HCT116 (cell line): ENCODE data around the gene APC2. TPM values are rescaled to one million over a fixed set of nuclear protein-coding genes. Genes with fewer than 3 reads are reported as not detected.

Experiments
- ATAC-seq: fragments of 200-7000 bp; cut with Tn5 transposase; 2 replicates; pipeline ENCODE4 v1.9.1; 2020; ENCODE audit warnings: mild to moderate bottlenecking, moderate library complexity
- BruUV-seq: library from RNA; stranded (reverse); fragments of 400-500 nt; replicated peaks from 2 replicates; lab custom pipeline; 2021; lab: Mats Ljungman, UMichigan
- CTCF ChIA-PET: fragments of 300-600 bp; sonication (Branson Sonifier 250); formaldehyde crosslinking; loops from one replicate; lab custom pipeline; 2021; ENCODE audit warnings: antibody characterized with exemption; lab: Charles Lee
- POLR2A ChIA-PET: fragments of 300-600, 350-600 bp; sonication (Branson Sonifier 250); formaldehyde crosslinking; loops from one replicate; lab custom pipeline; 2021; ENCODE audit warnings: antibody characterized with exemption; lab: Charles Lee
- RAD21 ChIA-PET, 2 experiments: fragments of 300-600 bp; sonication (Branson Sonifier 250); formaldehyde crosslinking; loops; one replicate each; lab custom pipeline; 2023; ENCODE audit warnings: low total read pairs in 2 of 2; ENCODE audit not compliant: uncharacterized antibody in 2 of 2, unreplicated experiment in 2 of 2, low non-redundant PET in 1 of 2; lab: Charles Lee
- DNase-seq: peaks from one replicate; pipeline ENCODE4 v3.0.0-alpha.2; 2010; ENCODE audit warnings: low read depth, low spot score
- H2AFZ ChIP-seq: fragments of 200-600 bp; shearing (Covaris generic), sonication (generic); 2 replicates; pipeline ENCODE4 v1.6.1; 2017; ENCODE audit warnings: low read depth, mixed run types, mixed read lengths, antibody characterized with exemption, low read length; ENCODE audit not compliant: poor library complexity, severe bottlenecking
- H3K27ac ChIP-seq: 2 replicates; pipeline ENCODE4 v1.5.1; 2012; ENCODE audit warnings: low read depth, low read length
- H3K27me3 ChIP-seq: fragments of 200-600 bp; sonication (generic); 2 replicates; pipeline ENCODE4 v1.6.1; 2016; ENCODE audit warnings: mixed run types, low read length, mixed read lengths; ENCODE audit not compliant: insufficient read depth
- H3K36me3 ChIP-seq, 2 experiments: fragments of 200-500 bp in 1 of 2; fragments of 200-600 bp in 1 of 2; sonication (Bioruptor generic) in 1 of 2; sonication (generic) in 1 of 2; 2 replicates each; pipeline versions ENCODE4 v1.5.1 to v1.6.1; 2014 to 2016; ENCODE audit warnings: low read length in 2 of 2, inconsistent platforms in 1 of 2, mixed read lengths in 1 of 2, mixed run types in 1 of 2; ENCODE audit not compliant: insufficient read depth in 2 of 2, control insufficient read depth in 1 of 2
- H3K4me1 ChIP-seq, 2 experiments: fragments of 200-600 bp in 1 of 2; sonication (generic) in 1 of 2; 2 replicates each; pipeline versions ENCODE4 v1.5.1 to v1.6.1; 2012 to 2017; ENCODE audit warnings: low read length in 2 of 2, inconsistent platforms in 1 of 2, mild to moderate bottlenecking in 1 of 2, mixed read lengths in 1 of 2, mixed run types in 1 of 2, moderate library complexity in 1 of 2; ENCODE audit not compliant: insufficient read depth in 2 of 2, control insufficient read depth in 1 of 2
- H3K4me2 ChIP-seq: fragments of 200-600 bp; sonication (generic); 2 replicates; pipeline ENCODE4 v1.6.1; 2017; ENCODE audit warnings: mixed run types, low read length, mixed read lengths
- H3K4me3 ChIP-seq, 2 experiments: fragments of 200-600 bp in 1 of 2; sonication (generic) in 1 of 2; replicated peaks in 1 of 2; 2 replicates each; pipeline ENCODE4 v1.5.1; 2011 to 2016; ENCODE audit warnings: low read length in 2 of 2, control low read depth in 1 of 2, low read depth in 1 of 2, mild to moderate bottlenecking in 1 of 2, mixed read lengths in 1 of 2, mixed run types in 1 of 2
- H3K79me2 ChIP-seq: fragments of 200-600 bp; sonication (generic); 2 replicates; pipeline ENCODE4 v1.6.1; 2017; ENCODE audit warnings: mild to moderate bottlenecking, mixed run types, low read length, moderate library complexity, mixed read lengths; ENCODE audit not compliant: insufficient read depth
- H3K9ac ChIP-seq: fragments of 200-600 bp; sonication (generic); 2 replicates; pipeline ENCODE4 v1.6.1; 2016; ENCODE audit warnings: low read length, mixed read lengths
- H3K9me2 ChIP-seq: fragments of 200-600 bp; sonication (generic), shearing (Covaris generic); 2 replicates; pipeline ENCODE4 v1.6.1; 2017; ENCODE audit warnings: mixed run types, mild to moderate bottlenecking, moderate library complexity; ENCODE audit not compliant: insufficient read depth
- H3K9me3 ChIP-seq, 2 experiments: fragments of 200-500 bp in 1 of 2; fragments of 200-600 bp in 1 of 2; sonication (Bioruptor generic) in 1 of 2; sonication (generic) in 1 of 2; 2 replicates each; pipeline ENCODE4 v1.6.1; 2014 to 2017; ENCODE audit warnings: low read length in 2 of 2, mixed read lengths in 2 of 2, inconsistent platforms in 1 of 2, low read depth in 1 of 2, mild to moderate bottlenecking in 1 of 2, mixed run types in 1 of 2, moderate library complexity in 1 of 2; ENCODE audit not compliant: control insufficient read depth in 1 of 2, insufficient read depth in 1 of 2
- H4K20me1 ChIP-seq: fragments of 200-600 bp; sonication (generic), shearing (Covaris generic); 2 replicates; pipeline ENCODE4 v1.6.1; 2017; ENCODE audit warnings: mixed run types, mild to moderate bottlenecking, moderate library complexity; ENCODE audit not compliant: insufficient read depth
- CBX3 ChIP-seq: IDR thresholded peaks from 2 replicates; pipeline ENCODE4 v1.6.1; 2012; ENCODE audit warnings: low read depth
- CTCF ChIP-seq, 3 experiments: fragments of 200-600 bp in 1 of 3; sonication (generic) in 1 of 3; IDR thresholded peaks in 2 of 3; conservative IDR thresholded peaks in 1 of 3; 2 replicates each; pipeline ENCODE4 v1.5.1; 2012 to 2017; ENCODE audit warnings: low read depth in 2 of 3, low read length in 2 of 3, antibody characterized with exemption in 1 of 3, borderline replicate concordance in 1 of 3, control low read depth in 1 of 3, mild to moderate bottlenecking in 1 of 3, mixed read lengths in 1 of 3, mixed run types in 1 of 3, moderate library complexity in 1 of 3; ENCODE audit not compliant: insufficient read depth in 1 of 3
- EGR1 ChIP-seq: IDR thresholded peaks from 2 replicates; pipeline ENCODE4 v1.6.1; 2012; ENCODE audit warnings: low read depth
- EZH2phosphoT487 ChIP-seq: fragments of 200-600 bp; IDR thresholded peaks from 2 replicates; pipeline ENCODE4 v1.6.1; 2018; ENCODE audit warnings: antibody characterized with exemption, borderline replicate concordance
- FOSL1 ChIP-seq: IDR thresholded peaks from 2 replicates; pipeline ENCODE4 v1.6.1; 2012; ENCODE audit warnings: low read depth
- RAD21 ChIP-seq: IDR thresholded peaks from 2 replicates; pipeline ENCODE4 v1.6.1; 2012; ENCODE audit warnings: low read depth, mild to moderate bottlenecking
- TCF7L2 ChIP-seq: IDR thresholded peaks from 2 replicates; pipeline ENCODE4 v1.7.0; 2011; ENCODE audit warnings: borderline replicate concordance, inconsistent platforms; ENCODE audit not compliant: insufficient read depth, insufficient read length; ENCODE audit errors: extremely low read depth
- YY1 ChIP-seq: IDR thresholded peaks from 2 replicates; pipeline ENCODE4 v1.6.1; 2011; ENCODE audit warnings: low read length, low read depth, moderate library complexity, mild to moderate bottlenecking; ENCODE audit not compliant: insufficient replicate concordance; ENCODE audit errors: extremely low read depth
- ZBTB33 ChIP-seq: IDR thresholded peaks from 2 replicates; pipeline ENCODE4 v1.6.1; 2011; ENCODE audit warnings: mild to moderate bottlenecking, low read length, moderate library complexity; ENCODE audit not compliant: insufficient replicate concordance; ENCODE audit errors: extremely low read depth
- intact Hi-C: fragments of 100-400 bp; cut with micrococcal nuclease; formaldehyde crosslinking; loops from 2 replicates; pipeline ENCODE4 v1.10.0; 2022
- total RNA-seq: library from RNA; stranded (reverse); gene quantifications from one replicate; pipeline ENCODE4 v1.2.1, GENCODE V29; 2021; ENCODE audit not compliant: unreplicated experiment

APC2 gene
- total RNA-seq, 1 experiment from 2014 or later: 1.6 TPM

- no peak for TF ChIP-seq ZBTB33
- no peak for TF ChIP-seq CBX3
- TF ChIP-seq EGR1: no peak
These were observed 32.0 kb downstream of the APC2 start (continued) for GRCh38 chr19:1481893-1482360.

GRCh38 chr19:1482361-1483130 lies 32.6 kb downstream of the APC2 start:
- CTCF ChIA-PET: interaction anchor here (0.8 kb wide), 1 partner anchor 8 kb away, joined by 3 read pairs; the partner anchor contains the start of gene REEP6

More at GRCh38 chr19:1482361-1483130, 32.6 kb downstream of the APC2 start:
- no peaks in the 10 kb centered on the region for H4K20me1 ChIP-seq
- BruUV-seq: no TSS peak
- DNase-seq: no peak
- H2AFZ ChIP-seq: no peak overlapping the region
- no peak overlapping the region for H3K9ac ChIP-seq
- H3K36me3 ChIP-seq: no peaks in the 10 kb centered on the region; a peak in 1 of 4 replicates
- intact Hi-C loops: no loop called here
- ATAC-seq: no peak
- peaks cover 14% of the 10 kb centered on the region for H3K79me2 ChIP-seq
- ChIA-PET POLR2A (no interaction called here), RAD21 (no interaction called here)
- TF ChIP-seq FOSL1 (no peak), YY1 (no peak), TCF7L2 (no peak), RAD21 (no peak), EZH2phosphoT487 (no peak), CTCF (IDR thresholded peaks at IDR 0.05 in 2 of 3, conservative IDR thresholded peaks at IDR 0.05 in 1 of 3; ENCODE audit: borderline replicate concordance in 1 of 3, insufficient read depth in 1 of 3, low read depth in 2 of 3, low read length in 2 of 3) (no peak)
- H3K4me1 ChIP-seq: peaks cover 2 to 15% of the 10 kb centered on the region in 2 experiments; a peak in 3 of 4 replicates
- no peaks in the 10 kb centered on the region for H3K9me2 ChIP-seq
- no peaks in the 10 kb centered on the region for H3K27me3 ChIP-seq
- no peak overlapping the region for H3K4me2 ChIP-seq
- no peaks in the 10 kb centered on the region for H3K9me3 ChIP-seq
- no peak overlapping the region for H3K4me3 ChIP-seq
- H3K27ac ChIP-seq: no peak overlapping the region
